Thyroid gland (tissue), 4 donors: ENCODE measurements around the gene POR.

Experiments used
- POLR2A ChIP-seq, 2 donors: fragments of 450-650 bp; IDR thresholded peaks; one replicate each; pipeline ENCODE4 v1.6.1; 2017; ENCODE audit warnings: antibody characterized with exemption in 2 of 2, mild to moderate bottlenecking in 2 of 2, moderate library complexity in 1 of 2
- TF ChIP-seq, protein P1 (sequence below), 6 experiments: fragments of 200-600 bp in 3 of 6; fragments of 450-650 bp in 3 of 6; sonication (generic) in 3 of 6; IDR thresholded peaks; one replicate each; pipeline ENCODE4 v1.5.1; 2016 to 2019; ENCODE audit warnings: antibody characterized with exemption in 6 of 6, mild to moderate bottlenecking in 2 of 6, inconsistent platforms in 1 of 6, moderate library complexity in 1 of 6

DNA sequence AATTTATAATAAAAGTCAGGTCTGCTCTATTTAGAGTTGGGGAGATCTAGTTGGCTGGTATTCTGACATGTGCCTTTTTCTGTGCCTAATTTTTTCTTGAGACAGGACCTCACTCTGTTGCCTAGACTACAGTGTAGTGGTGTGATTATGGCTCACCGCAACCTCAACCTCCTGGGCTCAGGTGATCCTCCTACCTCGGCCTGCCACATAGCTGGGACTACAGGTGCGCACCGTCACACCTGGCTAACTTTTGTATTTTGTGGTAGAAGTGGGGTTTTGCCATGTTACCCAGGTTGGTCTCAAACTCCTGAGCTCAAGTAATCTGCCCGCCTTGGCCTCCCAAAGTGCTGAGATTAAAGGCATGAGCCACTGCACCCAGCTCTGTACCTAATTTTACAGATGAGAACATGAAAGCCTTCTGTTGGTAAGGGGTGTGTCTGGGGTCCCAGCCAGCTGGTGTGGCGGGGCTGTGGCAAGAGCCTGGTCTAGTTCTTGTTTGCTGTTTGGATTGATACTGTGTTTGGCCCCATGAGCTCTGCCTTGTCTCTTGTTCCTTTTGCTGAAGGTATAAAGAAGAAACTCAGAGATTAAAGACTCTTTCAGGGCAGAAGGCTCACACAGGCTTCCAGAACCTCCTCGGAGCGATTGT is 31.4 kb downstream of the POR start:
- TF ChIP-seq, protein P1, sequence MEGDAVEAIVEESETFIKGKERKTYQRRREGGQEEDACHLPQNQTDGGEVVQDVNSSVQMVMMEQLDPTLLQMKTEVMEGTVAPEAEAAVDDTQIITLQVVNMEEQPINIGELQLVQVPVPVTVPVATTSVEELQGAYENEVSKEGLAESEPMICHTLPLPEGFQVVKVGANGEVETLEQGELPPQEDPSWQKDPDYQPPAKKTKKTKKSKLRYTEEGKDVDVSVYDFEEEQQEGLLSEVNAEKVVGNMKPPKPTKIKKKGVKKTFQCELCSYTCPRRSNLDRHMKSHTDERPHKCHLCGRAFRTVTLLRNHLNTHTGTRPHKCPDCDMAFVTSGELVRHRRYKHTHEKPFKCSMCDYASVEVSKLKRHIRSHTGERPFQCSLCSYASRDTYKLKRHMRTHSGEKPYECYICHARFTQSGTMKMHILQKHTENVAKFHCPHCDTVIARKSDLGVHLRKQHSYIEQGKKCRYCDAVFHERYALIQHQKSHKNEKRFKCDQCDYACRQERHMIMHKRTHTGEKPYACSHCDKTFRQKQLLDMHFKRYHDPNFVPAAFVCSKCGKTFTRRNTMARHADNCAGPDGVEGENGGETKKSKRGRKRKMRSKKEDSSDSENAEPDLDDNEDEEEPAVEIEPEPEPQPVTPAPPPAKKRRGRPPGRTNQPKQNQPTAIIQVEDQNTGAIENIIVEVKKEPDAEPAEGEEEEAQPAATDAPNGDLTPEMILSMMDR (IDR thresholded peaks at IDR 0.05), result no peak
- TF ChIP-seq POLR2A (IDR thresholded peaks at IDR 0.05), result no peak
